Adrenal gland (tissue), 5 donors: ENCODE results near the gene MYO5B.

Source experiments
- POLR2A ChIP-seq, 2 donors: fragments of 450-650 bp; IDR thresholded peaks; one replicate each; pipeline ENCODE4 v1.6.1; 2017; ENCODE audit warnings: antibody characterized with exemption in 2 of 2, mild to moderate bottlenecking in 2 of 2, moderate library complexity in 1 of 2
- TF ChIP-seq, protein P1 (sequence below), 6 experiments: fragments of 450-650 bp in 4 of 6; fragments of 200-600 bp in 2 of 6; sonication (generic) in 1 of 6; IDR thresholded peaks; 1 replicate in 5 of 6; 2 replicates in 1 of 6; pipeline versions ENCODE4 v1.5.1 to v1.8.0; 2016 to 2021; ENCODE audit warnings: antibody characterized with exemption in 6 of 6, mild to moderate bottlenecking in 2 of 6, moderate library complexity in 1 of 6
- donor health status: DM: no; HTN: no; CAD: no.

- TF ChIP-seq, protein P1, sequence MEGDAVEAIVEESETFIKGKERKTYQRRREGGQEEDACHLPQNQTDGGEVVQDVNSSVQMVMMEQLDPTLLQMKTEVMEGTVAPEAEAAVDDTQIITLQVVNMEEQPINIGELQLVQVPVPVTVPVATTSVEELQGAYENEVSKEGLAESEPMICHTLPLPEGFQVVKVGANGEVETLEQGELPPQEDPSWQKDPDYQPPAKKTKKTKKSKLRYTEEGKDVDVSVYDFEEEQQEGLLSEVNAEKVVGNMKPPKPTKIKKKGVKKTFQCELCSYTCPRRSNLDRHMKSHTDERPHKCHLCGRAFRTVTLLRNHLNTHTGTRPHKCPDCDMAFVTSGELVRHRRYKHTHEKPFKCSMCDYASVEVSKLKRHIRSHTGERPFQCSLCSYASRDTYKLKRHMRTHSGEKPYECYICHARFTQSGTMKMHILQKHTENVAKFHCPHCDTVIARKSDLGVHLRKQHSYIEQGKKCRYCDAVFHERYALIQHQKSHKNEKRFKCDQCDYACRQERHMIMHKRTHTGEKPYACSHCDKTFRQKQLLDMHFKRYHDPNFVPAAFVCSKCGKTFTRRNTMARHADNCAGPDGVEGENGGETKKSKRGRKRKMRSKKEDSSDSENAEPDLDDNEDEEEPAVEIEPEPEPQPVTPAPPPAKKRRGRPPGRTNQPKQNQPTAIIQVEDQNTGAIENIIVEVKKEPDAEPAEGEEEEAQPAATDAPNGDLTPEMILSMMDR (IDR thresholded peaks at IDR 0.05) = no peak
- TF ChIP-seq POLR2A (IDR thresholded peaks at IDR 0.05) = no peak
These were observed 339.1 kb downstream of the MYO5B start for GRCh38 chr18:49855711-49856415.
